CD4-positive, alpha-beta T cell treated with Interleukin-1 beta for 1 hour (primary cell): ENCODE data around the gene PECR.

Experiments
- DNase-seq, 2 donors: peaks; one replicate each; pipeline ENCODE4 v3.0.0-alpha.2; 2020 to 2022

PECR gene

GRCh38 chr2:216069028-216069427, 12.6 kb downstream of the PECR start:
- no peak for DNase-seq

- DNase-seq: no peak
These were observed 15.4 kb downstream of the PECR start for GRCh38 chr2:216066230-216066629.

GRCh38 chr2:216064665-216065064, 16.9 kb downstream of the PECR start:
- no peak for DNase-seq

GRCh38 chr2:216064014-216064630, 17.5 kb downstream of the PECR start:
- no peak for DNase-seq

GRCh38 chr2:216059233-216059834, 22.3 kb downstream of the PECR start:
- peak in 1 of 2 donors; percentile 20 for DNase-seq

GRCh38 chr2:216057688-216058193, 23.9 kb downstream of the PECR start:
- peak; percentile 60 to 67 for DNase-seq

- no peak for DNase-seq
These were observed 24.9 kb downstream of the PECR start for GRCh38 chr2:216056739-216057138.

- no peak for DNase-seq
These were observed 25.9 kb downstream of the PECR start for GRCh38 chr2:216055680-216056079.

GRCh38 chr2:216052420-216052819, 29.2 kb downstream of the PECR start:
- DNase-seq: no peak

GRCh38 chr2:216051350-216051749, 30.3 kb downstream of the PECR start:
- DNase-seq: no peak

GRCh38 chr2:216049452-216049851, 32.2 kb downstream of the PECR start:
- DNase-seq: no peak

- no peak for DNase-seq
These were observed 34.2 kb downstream of the PECR start for GRCh38 chr2:216047397-216047796.

GRCh38 chr2:216044883-216045486, 36.6 kb downstream of the PECR start:
- no peak for DNase-seq

- no peak for DNase-seq
These were observed 37.7 kb downstream of the PECR start for GRCh38 chr2:216043949-216044348.

- DNase-seq: no peak
These were observed 40.2 kb downstream of the PECR start for GRCh38 chr2:216041438-216041837.

- DNase-seq: no peak
These were observed 41.7 kb downstream of the PECR start for GRCh38 chr2:216039918-216040317.

GRCh38 chr2:216034065-216034464, 47.5 kb downstream of the PECR start:
- peak; percentile 65 to 79 for DNase-seq

GRCh38 chr2:216033403-216033802, 48.2 kb downstream of the PECR start:
- DNase-seq: no peak

GRCh38 chr2:216031960-216032689, 49.5 kb downstream of the PECR start:
- no peak for DNase-seq

- no peak for DNase-seq
These were observed 51.4 kb downstream of the PECR start for GRCh38 chr2:216030216-216030615.

GRCh38 chr2:216029416-216030129, 52.0 kb downstream of the PECR start:
- DNase-seq: no peak

GRCh38 chr2:216024779-216025336, 56.8 kb downstream of the PECR start:
- no peak for DNase-seq
